Suprapubic skin (tissue), 4 donors: ENCODE measurements around the gene S100PBP. TPM values are rescaled to one million over a fixed set of nuclear protein-coding genes. Genes with fewer than 3 reads are reported as not detected.

Source experiments
- DNase-seq, 2 donors: peaks; one replicate each; pipeline ENCODE4 v3.0.0-alpha.2; 2019; ENCODE audit warnings: low spot score in 2 of 2
- H3K27ac ChIP-seq: fragments of 200-600 bp; sonication (generic); one replicate; pipeline ENCODE4 v1.5.1; 2019
- H3K27me3 ChIP-seq: fragments of 200-600 bp; sonication (generic); one replicate; pipeline ENCODE4 v1.5.1; 2019
- H3K36me3 ChIP-seq: fragments of 200-600 bp; sonication (generic); one replicate; pipeline ENCODE4 v1.5.1; 2019
- H3K4me1 ChIP-seq: fragments of 200-600 bp; sonication (generic); one replicate; pipeline ENCODE4 v1.5.1; 2019
- H3K4me3 ChIP-seq: fragments of 200-600 bp; sonication (generic); one replicate; pipeline ENCODE4 v1.5.1; 2019; ENCODE audit warnings: mild to moderate bottlenecking
- H3K9me3 ChIP-seq: fragments of 200-600 bp; sonication (generic); one replicate; pipeline ENCODE4 v1.5.1; 2019
- EP300 ChIP-seq: sonication (generic); formaldehyde crosslinking; IDR thresholded peaks from one replicate; pipeline ENCODE4 v1.6.1; 2017; ENCODE audit warnings: antibody characterized with exemption
- POLR2A ChIP-seq, 2 donors: fragments of 450-650 bp; IDR thresholded peaks; one replicate each; pipeline ENCODE4 v1.6.1; 2017; ENCODE audit warnings: antibody characterized with exemption in 2 of 2, mild to moderate bottlenecking in 2 of 2, moderate library complexity in 2 of 2
- POLR2AphosphoS5 ChIP-seq, 3 donors: sonication (generic); formaldehyde crosslinking; IDR thresholded peaks; one replicate each; pipeline ENCODE4 v1.6.1; 2017; ENCODE audit warnings: antibody characterized with exemption in 3 of 3
- WGBS: methylation state at CpG from one replicate; pipeline ENCODE4 v1.1.5; 2018; 5-methylcytosine and 5-hydroxymethylcytosine counted together
- total RNA-seq, 4 donors: library from RNA; depleted of rRNA; stranded (reverse); fragments of >200 nt; gene quantifications; one replicate each; pipeline ENCODE4 v1.1.0, GENCODE V29; 2016
- TF ChIP-seq, protein P1 (sequence below), 2 donors: fragments of 200-600 bp in 1 of 2; fragments of 450-650 bp in 1 of 2; sonication (generic) in 1 of 2; IDR thresholded peaks; one replicate each; pipeline ENCODE4 v1.5.1; 2016 to 2019; ENCODE audit warnings: antibody characterized with exemption in 2 of 2, mild to moderate bottlenecking in 1 of 2, moderate library complexity in 1 of 2

S100PBP gene
- total RNA-seq, 4 donors from 2014 or later: 8.8 to 39.7 (median 18.1) TPM

- WGBS: 94% methylated on average over 3 of the region's 3 CpGs
- no peak overlapping the region for H3K4me3 ChIP-seq
- H3K9me3 ChIP-seq: no peaks in the 10 kb centered on the region
- H3K27me3 ChIP-seq: peaks cover 3% of the 10 kb centered on the region
- no peaks in the 10 kb centered on the region for H3K36me3 ChIP-seq
- DNase-seq: no peak
- no peak for TF ChIP-seq POLR2AphosphoS5 (IDR thresholded peaks at IDR 0.05)
- TF ChIP-seq EP300: no peak
- TF ChIP-seq, protein P1, sequence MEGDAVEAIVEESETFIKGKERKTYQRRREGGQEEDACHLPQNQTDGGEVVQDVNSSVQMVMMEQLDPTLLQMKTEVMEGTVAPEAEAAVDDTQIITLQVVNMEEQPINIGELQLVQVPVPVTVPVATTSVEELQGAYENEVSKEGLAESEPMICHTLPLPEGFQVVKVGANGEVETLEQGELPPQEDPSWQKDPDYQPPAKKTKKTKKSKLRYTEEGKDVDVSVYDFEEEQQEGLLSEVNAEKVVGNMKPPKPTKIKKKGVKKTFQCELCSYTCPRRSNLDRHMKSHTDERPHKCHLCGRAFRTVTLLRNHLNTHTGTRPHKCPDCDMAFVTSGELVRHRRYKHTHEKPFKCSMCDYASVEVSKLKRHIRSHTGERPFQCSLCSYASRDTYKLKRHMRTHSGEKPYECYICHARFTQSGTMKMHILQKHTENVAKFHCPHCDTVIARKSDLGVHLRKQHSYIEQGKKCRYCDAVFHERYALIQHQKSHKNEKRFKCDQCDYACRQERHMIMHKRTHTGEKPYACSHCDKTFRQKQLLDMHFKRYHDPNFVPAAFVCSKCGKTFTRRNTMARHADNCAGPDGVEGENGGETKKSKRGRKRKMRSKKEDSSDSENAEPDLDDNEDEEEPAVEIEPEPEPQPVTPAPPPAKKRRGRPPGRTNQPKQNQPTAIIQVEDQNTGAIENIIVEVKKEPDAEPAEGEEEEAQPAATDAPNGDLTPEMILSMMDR (IDR thresholded peaks at IDR 0.05): no peak
- TF ChIP-seq POLR2A (IDR thresholded peaks at IDR 0.05): no peak
- peaks cover 20% of the 10 kb centered on the region for H3K4me1 ChIP-seq
- no peak overlapping the region for H3K27ac ChIP-seq
Measured at GRCh38 chr1:32898958-32899357, 81.5 kb downstream of the S100PBP start.

- WGBS: 84% methylated on average over 7 of the region's 7 CpGs
- Histone ChIP-seq H3K27me3 (no peaks in the 10 kb centered on the region), H3K4me1 (peaks cover 20% of the 10 kb centered on the region), H3K27ac (no peak overlapping the region), H3K36me3 (no peaks in the 10 kb centered on the region), H3K9me3 (no peaks in the 10 kb centered on the region), H3K4me3 (peak overlapping the region; percentile 79)
- no peak for DNase-seq
- TF ChIP-seq POLR2AphosphoS5 (IDR thresholded peaks at IDR 0.05) (no peak), POLR2A (IDR thresholded peaks at IDR 0.05) (no peak), EP300 (no peak)
- TF ChIP-seq, protein P1 (IDR thresholded peaks at IDR 0.05): no peak
Measured at GRCh38 chr1:32899586-32900296, 82.3 kb downstream of the S100PBP start.

GRCh38 chr1:32900371-32900955 is 83.0 kb downstream of the S100PBP start:
- TF ChIP-seq POLR2AphosphoS5 (IDR thresholded peaks at IDR 0.05) (no peak), EP300 (no peak), POLR2A (IDR thresholded peaks at IDR 0.05) (no peak)
- TF ChIP-seq, protein P1 (IDR thresholded peaks at IDR 0.05): no peak
- Histone ChIP-seq H3K36me3 (no peaks in the 10 kb centered on the region), H3K4me3 (peak overlapping the region; percentile 79), H3K9me3 (no peaks in the 10 kb centered on the region), H3K27ac (peak overlapping the region; percentile 51), H3K27me3 (no peaks in the 10 kb centered on the region), H3K4me1 (peaks cover 20% of the 10 kb centered on the region)
- DNase-seq: no peak
- 18% methylated on average over 18 of the region's 22 CpGs for WGBS

GRCh38 chr1:32900956-32901822 is 83.7 kb downstream of the S100PBP start, which contains the start of gene TMEM54:
Gene TMEM54, minus strand, starts transcription at chr1:32901389. Its CDS starts 151 bp downstream, at chr1:32901238.
- Histone ChIP-seq H3K4me1 (peaks cover 20% of the 10 kb centered on the region), H3K4me3 (peak within 1 kb of the TSS; percentile 79), H3K27me3 (no peaks in the 10 kb centered on the region), H3K36me3 (no peaks in the 10 kb centered on the region), H3K9me3 (no peaks in the 10 kb centered on the region), H3K27ac (peak within 1 kb of the TSS; percentile 60)
- TF ChIP-seq POLR2AphosphoS5 (IDR thresholded peaks at IDR 0.05) (no peak), EP300 (no peak), POLR2A (IDR thresholded peaks at IDR 0.05) (no peak)
- TF ChIP-seq, protein P1 (IDR thresholded peaks at IDR 0.05): no peak
- 0% methylated on average over 4 of the region's 92 CpGs for WGBS
- no peak for DNase-seq
